ENCODE measurements around the gene MFSD12. TPM values are rescaled to one million over a fixed set of nuclear protein-coding genes. Genes with fewer than 3 reads are reported as not detected.
A peak's percentile ranks its signal among the peaks of the same experiment; 100 is the strongest.

MFSD12 gene
- total and polyA plus RNA-seq, 4 donors = 9.4 to 43.6 (median 24.6) TPM

- Histone ChIP-seq H3K27me3 (ENCODE audit: control insufficient read depth in 4 of 4, insufficient read depth in 4 of 4, low read length in 3 of 4) (no peaks in the 10 kb centered on the region), H3K36me3 (ENCODE audit: control insufficient read depth in 4 of 4, insufficient read depth in 3 of 4, low read depth in 1 of 4, low read length in 3 of 4) (peaks cover 0 to 2% (median 0%) of the 10 kb centered on the region in 4 donors), H3K4me1 (ENCODE audit: control insufficient read depth in 4 of 4, insufficient read depth in 4 of 4, low read length in 3 of 4) (peaks cover 0 to 5% (median 2%) of the 10 kb centered on the region in 4 donors), H3K9ac (ENCODE audit: low read depth in 1 of 2, low read length in 2 of 2) (no peak overlapping the region), H3K27ac (ENCODE audit: low read depth in 1 of 2, low read length in 2 of 2) (no peak overlapping the region), H3K4me3 (ENCODE audit: low read depth in 1 of 3, low read length in 3 of 3) (no peak overlapping the region), H3K9me3 (ENCODE audit: control insufficient read depth in 4 of 4, low read length in 3 of 4) (no peaks in the 10 kb centered on the region)
- TF ChIP-seq JUND (IDR thresholded peaks at IDR 0.05) = no peak
- 87% methylated on average over 17 of the region's 17 CpGs for WGBS
- DNase-seq (ENCODE audit: low spot score) = no peak
Observed at GRCh38 chr19:3578390-3578789, 21.0 kb upstream of the MFSD12 start.

- Histone ChIP-seq H3K9me3 (ENCODE audit: control insufficient read depth in 4 of 4, low read length in 3 of 4) (no peaks in the 10 kb centered on the region), H3K27ac (ENCODE audit: low read depth in 1 of 2, low read length in 2 of 2) (no peak overlapping the region), H3K27me3 (ENCODE audit: control insufficient read depth in 4 of 4, insufficient read depth in 4 of 4, low read length in 3 of 4) (no peaks in the 10 kb centered on the region), H3K36me3 (ENCODE audit: control insufficient read depth in 4 of 4, insufficient read depth in 3 of 4, low read depth in 1 of 4, low read length in 3 of 4) (peaks cover 0 to 2% (median 0%) of the 10 kb centered on the region in 4 donors), H3K4me1 (ENCODE audit: control insufficient read depth in 4 of 4, insufficient read depth in 4 of 4, low read length in 3 of 4) (peaks cover 0 to 8% (median 4%) of the 10 kb centered on the region in 4 donors), H3K9ac (ENCODE audit: low read depth in 1 of 2, low read length in 2 of 2) (no peak overlapping the region), H3K4me3 (ENCODE audit: low read depth in 1 of 3, low read length in 3 of 3) (no peak overlapping the region)
- TF ChIP-seq HNF4G (IDR thresholded peaks at IDR 0.05) = no peak
- no peak for TF ChIP-seq HNF4A (conservative IDR thresholded peaks at IDR 0.05)
- no peak for TF ChIP-seq TAF1 (conservative IDR thresholded peaks at IDR 0.05)
- no peak for TF ChIP-seq ZBTB33 (IDR thresholded peaks at IDR 0.05)
- no peak for TF ChIP-seq SP1 (IDR thresholded peaks at IDR 0.05)
- TF ChIP-seq CTCF (IDR thresholded peaks at IDR 0.05; ENCODE audit: low read depth, low read length, missing input control) = no peak
- TF ChIP-seq GABPA (IDR thresholded peaks at IDR 0.05 in 1 of 2, conservative IDR thresholded peaks at IDR 0.05 in 1 of 2) = no peak
- TF ChIP-seq JUND (IDR thresholded peaks at IDR 0.05) = no peak
- no peak for TF ChIP-seq RXRA (IDR thresholded peaks at IDR 0.05)
- TF ChIP-seq FOXA2 (IDR thresholded peaks at IDR 0.05) = no peak
- no peak for TF ChIP-seq NR2F2 (IDR thresholded peaks at IDR 0.05)
- no peak for TF ChIP-seq EGR1 (IDR thresholded peaks at IDR 0.05; ENCODE audit: low read depth in 2 of 2)
- DNase-seq (ENCODE audit: low spot score) = no peak
- 77% methylated on average over 60 of the region's 60 CpGs for WGBS
Observed at GRCh38 chr19:3577723-3578344, 20.4 kb upstream of the MFSD12 start.

GRCh38 chr19:3576696-3577443 lies 19.5 kb upstream of the MFSD12 start:
- 57% methylated on average over 74 of the region's 78 CpGs for WGBS
- no peak overlapping the region for H3K27ac ChIP-seq (ENCODE audit: low read depth in 1 of 2, low read length in 2 of 2)
- peak; percentile 53 for DNase-seq (ENCODE audit: low spot score)
- no peak overlapping the region for H3K4me3 ChIP-seq (ENCODE audit: low read depth in 1 of 3, low read length in 3 of 3)
- TF ChIP-seq NR2F2 (IDR thresholded peaks at IDR 0.05) (no peak), ZBTB33 (IDR thresholded peaks at IDR 0.05) (no peak), RAD21 (IDR thresholded peaks at IDR 0.05) (no peak), EGR1 (IDR thresholded peaks at IDR 0.05; ENCODE audit: low read depth in 2 of 2) (no peak), CTCF (IDR thresholded peaks at IDR 0.05; ENCODE audit: low read depth, low read length, missing input control) (no peak), RXRA (IDR thresholded peaks at IDR 0.05) (no peak)
- peaks cover 3 to 13% (median 8%) of the 10 kb centered on the region in 4 donors for H3K4me1 ChIP-seq (ENCODE audit: control insufficient read depth in 4 of 4, insufficient read depth in 4 of 4, low read length in 3 of 4)
- H3K9ac ChIP-seq (ENCODE audit: low read depth in 1 of 2, low read length in 2 of 2) = no peak overlapping the region
- H3K27me3 ChIP-seq (ENCODE audit: control insufficient read depth in 4 of 4, insufficient read depth in 4 of 4, low read length in 3 of 4) = no peaks in the 10 kb centered on the region
- H3K9me3 ChIP-seq (ENCODE audit: control insufficient read depth in 4 of 4, low read length in 3 of 4) = no peaks in the 10 kb centered on the region
- peaks cover 0 to 2% (median 0%) of the 10 kb centered on the region in 4 donors for H3K36me3 ChIP-seq (ENCODE audit: control insufficient read depth in 4 of 4, insufficient read depth in 3 of 4, low read depth in 1 of 4, low read length in 3 of 4)

Measured in liver (tissue), 9 donors.